Duodenal mucosa (tissue), 2 donors: ENCODE results near the gene PHTF2.

Experiments
- H3K27ac ChIP-seq: one replicate; pipeline ENCODE4 v1.7.0; 2013; ENCODE audit warnings: low read depth, low read length
- H3K27me3 ChIP-seq, 2 donors: one replicate each; pipeline ENCODE4 v1.7.0; 2013; ENCODE audit warnings: low read length in 2 of 2, control low read depth in 1 of 2; ENCODE audit not compliant: insufficient read depth in 2 of 2, control insufficient read depth in 1 of 2
- H3K36me3 ChIP-seq, 2 donors: one replicate each; pipeline ENCODE4 v1.7.0; 2013; ENCODE audit warnings: low read length in 2 of 2, control low read depth in 1 of 2; ENCODE audit not compliant: insufficient read depth in 2 of 2, control insufficient read depth in 1 of 2
- H3K4me1 ChIP-seq, 2 donors: one replicate each; pipeline ENCODE4 v1.7.0; 2013; ENCODE audit warnings: low read length in 2 of 2, control low read depth in 1 of 2; ENCODE audit not compliant: insufficient read depth in 2 of 2, control insufficient read depth in 1 of 2
- H3K4me3 ChIP-seq, 2 donors: one replicate each; pipeline ENCODE4 v1.7.0; 2013; ENCODE audit warnings: low read length in 2 of 2, low read depth in 1 of 2
- H3K9ac ChIP-seq, 2 donors: one replicate each; pipeline ENCODE4 v1.7.0; 2013; ENCODE audit warnings: low read length in 2 of 2, low read depth in 1 of 2
- H3K9me3 ChIP-seq, 2 donors: one replicate each; pipeline ENCODE4 v1.7.0; 2013; ENCODE audit warnings: low read length in 2 of 2, control low read depth in 1 of 2; ENCODE audit not compliant: control insufficient read depth in 1 of 2

PHTF2 gene

DNA sequence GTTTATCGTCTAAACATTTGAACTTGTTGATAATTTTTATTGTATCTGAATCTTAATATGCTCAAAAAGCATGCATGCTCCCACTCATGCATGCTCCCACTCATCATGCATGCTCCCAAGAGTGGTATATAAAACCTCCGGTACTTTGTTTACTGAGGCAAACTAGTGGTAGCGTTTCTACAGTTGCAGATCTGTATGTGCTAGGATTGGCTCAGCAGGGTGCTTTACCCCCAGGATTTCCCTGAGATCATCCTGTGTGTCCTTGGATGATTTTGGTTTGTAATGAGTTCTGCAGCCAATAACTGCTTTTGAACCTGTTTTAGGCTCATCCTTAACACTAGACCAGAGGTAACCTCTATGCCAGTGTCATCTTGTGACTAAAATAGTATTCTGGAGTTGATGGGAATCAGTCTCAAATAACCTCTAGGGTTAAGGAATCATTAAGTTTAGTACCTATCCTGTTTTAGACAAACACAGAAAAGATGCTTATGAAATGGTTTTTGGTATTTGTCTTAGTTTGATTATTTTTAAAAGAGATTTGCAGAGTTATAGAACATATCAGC is 40.4 kb downstream of the PHTF2 start:
- Histone ChIP-seq H3K9me3 (no peaks in the 10 kb centered on the region), H3K27ac (no peak overlapping the region), H3K4me3 (no peak overlapping the region), H3K27me3 (no peaks in the 10 kb centered on the region), H3K9ac (no peak overlapping the region), H3K36me3 (no peaks in the 10 kb centered on the region), H3K4me1 (no peaks in the 10 kb centered on the region)

DNA sequence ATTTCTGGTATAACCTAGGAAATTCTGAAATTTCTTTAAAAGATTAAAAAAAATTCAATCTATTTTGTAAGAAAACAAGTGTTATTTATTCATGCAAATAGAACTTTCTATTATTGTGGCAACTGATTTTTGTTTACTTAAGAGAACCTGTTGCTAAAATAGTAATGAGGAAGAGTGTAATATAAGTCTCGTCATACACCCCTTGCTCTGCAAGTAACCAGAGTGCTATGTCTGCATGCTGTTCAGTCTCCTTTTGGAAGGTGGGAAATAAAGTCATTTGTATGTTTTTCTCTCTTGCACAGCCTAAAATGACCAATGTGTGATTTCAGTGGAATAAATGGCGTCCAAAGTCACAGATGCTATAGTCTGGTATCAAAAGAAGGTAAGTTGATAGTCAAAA is 41.3 kb downstream of the PHTF2 start:
- Histone ChIP-seq H3K27ac (no peak overlapping the region), H3K27me3 (no peaks in the 10 kb centered on the region), H3K4me1 (no peaks in the 10 kb centered on the region), H3K4me3 (no peak overlapping the region), H3K9me3 (no peaks in the 10 kb centered on the region), H3K9ac (no peak overlapping the region), H3K36me3 (no peaks in the 10 kb centered on the region)

DNA sequence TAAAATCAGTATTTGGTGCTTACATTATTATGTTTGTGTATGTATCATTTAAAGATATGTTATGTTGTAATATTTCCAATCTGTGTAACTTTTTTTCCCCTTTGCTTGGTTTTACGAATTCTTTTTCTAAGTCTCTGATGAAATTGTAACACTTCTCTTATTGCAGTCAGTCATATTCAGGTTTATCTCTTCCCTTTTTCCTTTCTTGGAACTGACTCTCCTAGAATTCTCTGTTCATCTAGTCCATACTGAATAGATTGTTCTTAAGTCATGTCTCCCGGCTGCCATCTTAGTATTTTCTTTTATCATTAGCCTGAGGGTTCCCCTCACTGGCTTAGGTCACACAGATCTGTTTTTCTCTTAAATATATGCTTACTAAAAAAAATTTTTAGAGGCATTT is 44.6 kb downstream of the PHTF2 start:
- H3K27me3 ChIP-seq, result no peaks in the 10 kb centered on the region
- no peaks in the 10 kb centered on the region for H3K36me3 ChIP-seq
- H3K27ac ChIP-seq, result no peak overlapping the region

DNA sequence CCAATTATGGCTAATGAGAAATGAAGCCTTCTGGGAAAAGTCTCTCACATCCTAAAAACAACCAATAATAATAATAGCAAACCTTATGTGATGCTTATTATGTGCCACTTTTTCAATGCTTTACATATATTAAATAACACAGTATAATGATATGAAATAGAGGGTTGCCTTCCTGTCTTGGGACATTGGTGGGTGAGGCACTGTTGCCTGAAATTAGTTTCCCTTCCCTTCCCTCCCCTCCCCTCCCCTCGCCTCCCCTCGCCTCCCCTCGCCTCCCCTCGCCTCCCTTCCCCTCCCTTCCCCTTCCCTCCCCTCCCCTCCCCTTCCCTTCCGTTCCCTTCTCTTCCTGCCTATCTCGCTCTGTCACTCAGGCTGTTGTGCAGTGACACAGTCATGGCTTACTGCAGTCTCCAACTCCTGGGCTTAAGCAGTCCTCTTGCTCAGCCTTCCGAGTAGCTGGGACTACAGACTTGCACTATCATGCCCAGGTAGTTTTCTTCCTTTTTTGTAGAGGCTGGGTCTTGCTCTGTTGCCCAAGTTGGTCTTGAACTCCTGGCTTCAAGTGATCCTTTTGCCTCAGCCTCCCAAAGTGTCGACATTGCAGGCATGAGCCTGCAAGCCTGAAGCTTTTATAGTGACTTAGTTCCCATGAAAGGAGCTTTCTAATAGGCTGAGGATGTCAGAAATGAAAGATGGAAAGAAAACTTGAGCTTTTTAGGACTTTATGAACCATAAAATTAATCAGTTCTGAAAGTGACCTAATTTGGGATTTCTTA is 47.9 kb downstream of the PHTF2 start:
- H3K4me1 ChIP-seq, result no peaks in the 10 kb centered on the region
- no peaks in the 10 kb centered on the region for H3K9me3 ChIP-seq
- no peaks in the 10 kb centered on the region for H3K36me3 ChIP-seq
- H3K27me3 ChIP-seq, result no peaks in the 10 kb centered on the region
- no peak overlapping the region for H3K27ac ChIP-seq
- no peak overlapping the region for H3K9ac ChIP-seq
- no peak overlapping the region for H3K4me3 ChIP-seq

More for the DNA sequence above, 44.6 kb downstream of the PHTF2 start:
- H3K4me3 ChIP-seq, result no peak overlapping the region
- no peaks in the 10 kb centered on the region for H3K9me3 ChIP-seq
- no peaks in the 10 kb centered on the region for H3K4me1 ChIP-seq
- no peak overlapping the region for H3K9ac ChIP-seq

DNA sequence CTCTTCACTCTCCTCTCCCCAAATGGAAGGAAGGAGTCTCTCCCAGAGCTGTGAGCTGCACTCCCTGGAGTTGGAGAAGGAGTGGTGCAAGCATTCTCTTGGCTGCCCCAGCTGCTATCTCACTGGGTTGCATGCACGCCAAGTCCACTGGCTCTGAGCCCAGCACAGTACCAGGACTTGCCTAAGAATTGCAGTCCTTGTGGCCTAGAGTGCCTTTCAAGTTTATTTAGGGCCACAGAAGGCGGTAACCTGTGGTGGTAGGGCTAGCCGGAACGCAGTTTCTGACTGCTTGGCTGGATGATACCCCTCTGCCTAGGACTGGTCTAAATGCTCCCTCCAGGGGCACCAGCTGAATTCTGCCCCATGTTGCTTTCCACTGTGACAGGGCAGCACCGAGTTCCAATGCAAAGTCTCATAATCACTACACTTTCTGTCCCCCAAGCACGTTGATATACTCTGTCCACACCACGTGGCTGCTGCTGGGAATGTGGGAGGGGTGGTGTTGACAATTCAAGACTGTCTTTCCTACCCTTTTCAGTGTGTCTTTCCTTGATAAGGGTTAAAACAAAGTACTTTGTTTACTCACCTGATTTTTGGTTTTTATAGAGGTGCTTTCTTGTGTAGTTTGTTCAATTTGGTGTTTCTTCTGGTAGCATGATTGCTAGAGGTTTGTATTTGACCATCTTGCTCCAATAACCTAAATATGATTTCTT is 57.0 kb downstream of the PHTF2 start:
- H3K27me3 ChIP-seq, result no peaks in the 10 kb centered on the region
- H3K4me3 ChIP-seq, result no peak overlapping the region
- no peak overlapping the region for H3K9ac ChIP-seq
- H3K36me3 ChIP-seq, result peaks cover 2 to 6% of the 10 kb centered on the region in 2 donors
- H3K9me3 ChIP-seq, result no peaks in the 10 kb centered on the region
- H3K4me1 ChIP-seq, result no peaks in the 10 kb centered on the region
- H3K27ac ChIP-seq, result no peak overlapping the region

DNA sequence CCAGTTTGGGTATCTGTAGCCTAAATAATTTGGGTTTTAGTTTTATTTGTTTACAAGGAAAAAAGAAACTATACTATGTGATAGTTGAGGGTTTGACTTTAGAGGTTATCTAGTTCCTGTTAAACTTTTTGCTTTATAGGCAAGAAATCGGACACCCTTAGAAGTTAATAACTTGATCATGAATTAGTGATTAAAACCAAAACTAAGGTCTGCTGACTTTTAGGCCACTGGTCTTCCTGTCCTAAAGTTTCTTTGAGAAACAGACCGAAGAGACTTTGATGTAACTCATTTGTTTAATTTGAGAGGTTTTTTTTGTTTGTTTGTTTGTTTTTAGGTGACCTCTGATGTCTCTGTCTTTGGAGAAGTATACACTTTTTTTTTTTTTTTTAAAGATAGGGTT is 59.7 kb downstream of the PHTF2 start:
- Histone ChIP-seq H3K36me3 (peaks cover 2 to 6% of the 10 kb centered on the region in 2 donors), H3K27me3 (no peaks in the 10 kb centered on the region), H3K9me3 (no peaks in the 10 kb centered on the region), H3K4me1 (no peaks in the 10 kb centered on the region), H3K4me3 (no peak overlapping the region), H3K9ac (no peak overlapping the region), H3K27ac (no peak overlapping the region)

DNA sequence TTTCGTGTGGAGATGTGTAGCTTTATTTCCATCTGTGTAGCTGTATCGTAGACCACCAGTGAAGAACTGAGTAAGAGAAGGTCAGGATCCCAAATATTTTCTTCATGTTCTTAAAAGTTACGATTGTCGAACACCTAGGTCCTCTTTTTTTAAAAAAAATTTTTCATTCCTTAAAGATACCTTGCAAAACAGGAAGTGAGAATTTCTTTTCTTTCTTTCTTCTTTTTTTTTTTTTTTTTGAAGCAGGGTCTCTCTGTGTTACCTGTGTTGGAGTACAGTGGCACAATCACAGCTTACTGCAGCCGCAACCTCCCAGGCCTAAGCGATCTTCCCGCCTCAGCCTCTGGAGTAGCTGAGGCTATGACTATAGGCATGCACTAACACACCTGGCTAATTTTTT is 60.8 kb downstream of the PHTF2 start:
- Histone ChIP-seq H3K4me3 (no peak overlapping the region), H3K27ac (no peak overlapping the region), H3K27me3 (no peaks in the 10 kb centered on the region), H3K36me3 (peaks cover 2 to 6% of the 10 kb centered on the region in 2 donors), H3K9me3 (no peaks in the 10 kb centered on the region), H3K4me1 (no peaks in the 10 kb centered on the region), H3K9ac (no peak overlapping the region)

DNA sequence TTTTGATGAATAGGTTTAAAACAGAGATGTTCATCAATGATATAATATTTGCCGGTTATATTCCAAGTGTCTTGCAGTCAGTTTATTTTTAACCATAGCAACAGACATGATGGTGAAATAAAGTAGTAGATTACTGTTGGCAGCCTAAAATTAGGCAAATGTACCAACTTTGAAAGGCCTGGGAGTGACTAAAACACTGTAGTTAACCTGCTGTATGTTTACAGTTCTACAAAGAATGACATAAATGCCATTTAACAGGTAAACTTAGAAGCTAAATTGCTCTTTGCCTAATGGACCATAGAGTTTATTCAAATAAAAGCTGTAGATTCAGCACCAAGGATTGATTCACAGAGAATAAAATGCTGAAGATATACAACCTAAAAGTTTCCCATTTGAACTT is 64.1 kb downstream of the PHTF2 start:
- no peak overlapping the region for H3K4me3 ChIP-seq

DNA sequence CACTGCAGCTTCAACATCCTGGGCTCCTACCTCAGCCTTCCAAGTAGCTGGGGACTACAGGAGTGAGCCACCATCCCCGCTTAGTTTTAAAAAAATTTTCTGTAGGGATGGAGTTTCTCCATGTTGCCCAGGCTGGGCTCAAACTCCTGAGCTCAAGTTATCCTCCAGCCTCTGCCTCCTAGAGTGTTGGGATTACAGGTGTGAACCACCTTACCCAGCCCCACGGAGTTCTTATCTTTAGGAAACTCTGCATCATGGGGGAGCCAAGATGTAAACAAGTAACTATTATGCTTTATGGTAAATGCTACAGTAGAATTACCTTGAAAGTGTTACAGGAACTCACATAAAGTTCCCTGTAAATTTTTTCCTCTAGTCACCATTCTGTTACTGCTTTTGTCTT is 65.3 kb downstream of the PHTF2 start:
- no peaks in the 10 kb centered on the region for H3K27me3 ChIP-seq
- H3K9ac ChIP-seq, result no peak overlapping the region
- no peaks in the 10 kb centered on the region for H3K4me1 ChIP-seq
- H3K36me3 ChIP-seq, result no peaks in the 10 kb centered on the region
- no peaks in the 10 kb centered on the region for H3K9me3 ChIP-seq
- no peak overlapping the region for H3K4me3 ChIP-seq
- no peak overlapping the region for H3K27ac ChIP-seq

More for the DNA sequence above, 64.1 kb downstream of the PHTF2 start:
- no peak overlapping the region for H3K9ac ChIP-seq
- no peak overlapping the region for H3K27ac ChIP-seq
- no peaks in the 10 kb centered on the region for H3K27me3 ChIP-seq
- H3K36me3 ChIP-seq, result no peaks in the 10 kb centered on the region
- no peaks in the 10 kb centered on the region for H3K9me3 ChIP-seq
- H3K4me1 ChIP-seq, result no peaks in the 10 kb centered on the region

DNA sequence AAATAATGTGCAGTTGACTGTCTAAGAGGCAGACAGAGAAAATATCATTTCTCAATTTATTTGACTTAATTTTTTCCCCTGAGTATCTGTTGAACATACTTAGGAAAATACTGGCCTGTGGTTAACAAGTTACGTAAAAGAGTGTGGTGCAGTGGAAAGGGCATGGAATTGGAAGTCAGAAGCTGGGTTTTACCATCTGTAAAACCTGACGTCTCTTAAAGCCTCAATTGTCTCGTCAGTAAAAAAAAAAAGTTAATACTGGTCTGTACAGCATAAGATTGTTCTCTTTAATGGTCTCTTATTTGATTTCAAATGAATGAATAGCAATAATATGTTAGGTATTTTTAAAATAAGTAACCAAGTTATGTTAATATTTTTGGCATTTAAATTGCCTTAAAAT is 67.8 kb downstream of the PHTF2 start:
- Histone ChIP-seq H3K9ac (no peak overlapping the region), H3K4me1 (no peaks in the 10 kb centered on the region), H3K9me3 (no peaks in the 10 kb centered on the region), H3K27me3 (no peaks in the 10 kb centered on the region), H3K4me3 (no peak overlapping the region), H3K36me3 (no peaks in the 10 kb centered on the region), H3K27ac (no peak overlapping the region)
